ENCODE results near the gene IQSEC1. TPM values are rescaled to one million over a fixed set of nuclear protein-coding genes. Genes with fewer than 3 reads are reported as not detected.

IQSEC1 gene
- total RNA-seq, 1 experiment from 2014 or later, result 13.0 TPM

DNA sequence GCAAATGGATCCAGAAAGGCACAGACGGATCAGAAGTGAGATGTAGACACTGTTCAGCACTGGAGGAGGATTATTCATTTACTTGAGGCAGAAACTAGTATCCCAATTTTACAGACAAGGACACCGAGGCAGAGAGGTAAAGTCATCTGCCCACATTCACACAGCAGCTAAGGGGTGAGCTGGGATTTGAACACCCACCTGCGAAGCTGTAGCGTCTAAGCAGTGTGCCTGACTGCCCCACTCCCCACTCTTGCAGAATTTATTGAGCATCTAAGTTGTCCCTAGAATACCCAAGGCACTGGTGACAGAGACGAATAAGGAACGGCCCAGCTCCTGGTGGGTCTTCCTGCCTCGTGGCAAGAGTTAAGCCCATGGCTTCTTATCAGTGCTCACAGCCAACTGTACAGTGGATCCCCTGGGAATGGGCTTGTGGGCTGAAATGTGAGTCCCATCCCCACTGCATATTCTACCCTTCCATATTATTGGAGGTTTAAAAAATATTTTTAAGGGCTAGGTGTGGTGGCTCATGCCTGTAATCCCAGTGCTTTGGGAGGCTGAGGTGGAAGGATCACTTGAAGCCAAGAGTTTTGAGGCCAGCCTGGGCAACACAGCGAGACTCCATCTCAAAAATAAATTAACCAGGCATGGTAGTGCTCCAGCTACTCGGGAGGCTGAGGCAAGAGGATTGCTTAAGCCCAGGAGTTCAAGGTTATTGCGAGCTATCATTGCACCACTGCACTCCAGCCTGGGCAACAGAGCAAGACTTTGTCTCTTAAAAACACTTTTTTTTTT lies 77.6 kb downstream of the IQSEC1 start:
- H3K36me3 ChIP-seq (ENCODE audit: insufficient read depth, low read length, poor library complexity, severe bottlenecking), result no peaks in the 10 kb centered on the region
- BruUV-seq (replicated peaks), result no TSS peak
- POLR2A ChIA-PET (ENCODE audit: low non-redundant PET), result no interaction called here
- H3K4me3 ChIP-seq (ENCODE audit: low read depth, low read length, poor library complexity, severe bottlenecking), result peak overlapping the region; percentile 61
- intact Hi-C loops (cut with micrococcal nuclease; ENCODE audit: unreplicated experiment), result no loop called here
- CTCF ChIA-PET, result interaction anchor here (2.0 kb wide), 1 partner anchor 11 kb away, joined by 10 read pairs; no protein-coding TSS in a partner anchor
- no peak overlapping the region for H3K27ac ChIP-seq (ENCODE audit: low read depth, low read length, poor library complexity, severe bottlenecking)
- H3K4me1 ChIP-seq (ENCODE audit: insufficient read depth, low read length, poor library complexity, severe bottlenecking), result no peaks in the 10 kb centered on the region
- H3K27me3 ChIP-seq (replicated peaks; ENCODE audit: insufficient read depth, low read depth, low read length, poor library complexity), result peaks cover 53% of the 10 kb centered on the region
- H3K9me3 ChIP-seq (ENCODE audit: low read depth, low read length, poor library complexity, severe bottlenecking), result no peaks in the 10 kb centered on the region
- TF ChIP-seq, protein P1, sequence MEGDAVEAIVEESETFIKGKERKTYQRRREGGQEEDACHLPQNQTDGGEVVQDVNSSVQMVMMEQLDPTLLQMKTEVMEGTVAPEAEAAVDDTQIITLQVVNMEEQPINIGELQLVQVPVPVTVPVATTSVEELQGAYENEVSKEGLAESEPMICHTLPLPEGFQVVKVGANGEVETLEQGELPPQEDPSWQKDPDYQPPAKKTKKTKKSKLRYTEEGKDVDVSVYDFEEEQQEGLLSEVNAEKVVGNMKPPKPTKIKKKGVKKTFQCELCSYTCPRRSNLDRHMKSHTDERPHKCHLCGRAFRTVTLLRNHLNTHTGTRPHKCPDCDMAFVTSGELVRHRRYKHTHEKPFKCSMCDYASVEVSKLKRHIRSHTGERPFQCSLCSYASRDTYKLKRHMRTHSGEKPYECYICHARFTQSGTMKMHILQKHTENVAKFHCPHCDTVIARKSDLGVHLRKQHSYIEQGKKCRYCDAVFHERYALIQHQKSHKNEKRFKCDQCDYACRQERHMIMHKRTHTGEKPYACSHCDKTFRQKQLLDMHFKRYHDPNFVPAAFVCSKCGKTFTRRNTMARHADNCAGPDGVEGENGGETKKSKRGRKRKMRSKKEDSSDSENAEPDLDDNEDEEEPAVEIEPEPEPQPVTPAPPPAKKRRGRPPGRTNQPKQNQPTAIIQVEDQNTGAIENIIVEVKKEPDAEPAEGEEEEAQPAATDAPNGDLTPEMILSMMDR (conservative IDR thresholded peaks at IDR 0.05; ENCODE audit: low read depth, low read length), result no peak
- TF ChIP-seq EZH2 (IDR thresholded peaks at IDR 0.05; ENCODE audit: borderline replicate concordance, low read depth, low read length, poor library complexity, severe bottlenecking), result no peak
- no peak for DNase-seq (ENCODE audit: low spot score)

DNA sequence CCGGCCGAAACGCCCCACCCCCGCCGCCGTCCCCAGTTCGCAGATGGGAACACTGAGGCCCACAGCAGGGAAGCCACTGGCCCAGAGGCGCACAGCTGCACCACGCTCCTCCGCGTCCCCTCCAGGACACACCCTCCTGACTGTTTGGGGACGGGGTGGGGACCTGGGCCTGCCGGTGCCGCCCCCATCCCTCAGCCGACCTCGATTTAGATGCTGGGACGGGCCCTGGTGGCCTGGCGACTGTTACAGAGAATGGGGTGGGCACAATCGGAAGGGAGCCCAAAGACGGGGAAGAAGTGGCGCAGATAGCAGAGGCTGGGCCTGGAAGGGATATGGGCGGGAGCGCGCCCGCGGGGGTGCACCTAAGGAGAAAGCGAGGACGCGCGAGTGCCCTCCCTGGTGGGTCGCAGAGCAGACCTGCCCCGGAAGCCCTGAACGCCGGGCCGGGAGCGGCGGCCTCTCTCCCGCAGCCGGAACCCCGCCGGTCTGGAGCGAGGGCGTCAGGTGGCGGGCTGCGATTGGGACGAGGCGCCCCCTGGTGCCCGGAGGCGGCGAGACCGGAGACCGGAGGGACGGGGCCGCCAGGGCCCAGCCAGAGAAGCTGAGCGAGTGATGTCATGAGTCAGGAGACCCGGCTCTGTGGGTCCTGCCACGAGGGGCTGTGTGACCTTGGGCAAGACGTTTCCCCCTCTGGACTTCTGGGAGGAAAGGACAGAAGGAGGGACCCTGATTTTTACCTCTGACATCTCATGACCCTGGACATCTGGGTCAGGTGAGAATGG lies 78.4 kb downstream of the IQSEC1 start:
- Histone ChIP-seq H3K9me3 (ENCODE audit: low read depth, low read length, poor library complexity, severe bottlenecking) (no peaks in the 10 kb centered on the region), H3K4me3 (ENCODE audit: low read depth, low read length, poor library complexity, severe bottlenecking) (peak overlapping the region; percentile 61), H3K4me1 (ENCODE audit: insufficient read depth, low read length, poor library complexity, severe bottlenecking) (no peaks in the 10 kb centered on the region), H3K27ac (ENCODE audit: low read depth, low read length, poor library complexity, severe bottlenecking) (no peak overlapping the region), H3K27me3 (replicated peaks; ENCODE audit: insufficient read depth, low read depth, low read length, poor library complexity) (peaks cover 57% of the 10 kb centered on the region), H3K36me3 (ENCODE audit: insufficient read depth, low read length, poor library complexity, severe bottlenecking) (no peaks in the 10 kb centered on the region)
- no peak for TF ChIP-seq EZH2 (IDR thresholded peaks at IDR 0.05; ENCODE audit: borderline replicate concordance, low read depth, low read length, poor library complexity, severe bottlenecking)
- TF ChIP-seq, protein P1 (conservative IDR thresholded peaks at IDR 0.05; ENCODE audit: low read depth, low read length), result peak; percentile 95
- intact Hi-C loops (cut with micrococcal nuclease; ENCODE audit: unreplicated experiment), result no loop called here
- CTCF ChIA-PET, result interaction anchor here (2.0 kb wide), 1 partner anchor 11 kb away, joined by 10 read pairs; no protein-coding TSS in a partner anchor
- no TSS peak for BruUV-seq (replicated peaks)
- POLR2A ChIA-PET (ENCODE audit: low non-redundant PET), result no interaction called here
- peak; percentile 79 for DNase-seq (ENCODE audit: low spot score)

DNA sequence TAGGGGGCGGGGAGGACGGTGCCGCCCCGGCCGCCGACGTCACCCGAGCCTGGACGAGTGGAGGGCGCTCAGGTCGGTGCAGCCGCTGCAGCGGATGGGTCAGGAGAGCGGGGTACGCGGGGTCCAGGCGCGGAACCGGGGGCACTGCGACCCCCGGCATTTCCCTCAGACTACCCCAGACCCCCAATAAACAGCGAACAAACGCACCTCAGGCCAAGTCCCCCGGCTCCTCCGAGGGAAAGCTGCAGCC lies 78.9 kb downstream of the IQSEC1 start:
- no peak for DNase-seq (ENCODE audit: low spot score)
- TF ChIP-seq, protein P1 (conservative IDR thresholded peaks at IDR 0.05; ENCODE audit: low read depth, low read length), result no peak
- H3K4me1 ChIP-seq (ENCODE audit: insufficient read depth, low read length, poor library complexity, severe bottlenecking), result no peaks in the 10 kb centered on the region
- H3K36me3 ChIP-seq (ENCODE audit: insufficient read depth, low read length, poor library complexity, severe bottlenecking), result no peaks in the 10 kb centered on the region
- POLR2A ChIA-PET (ENCODE audit: low non-redundant PET), result no interaction called here
- no peaks in the 10 kb centered on the region for H3K9me3 ChIP-seq (ENCODE audit: low read depth, low read length, poor library complexity, severe bottlenecking)
- H3K27ac ChIP-seq (ENCODE audit: low read depth, low read length, poor library complexity, severe bottlenecking), result no peak overlapping the region
- CTCF ChIA-PET, result interaction anchor here (2.0 kb wide), 1 partner anchor 10 kb away, joined by 10 read pairs; no protein-coding TSS in a partner anchor
- peak overlapping the region; percentile 61 for H3K4me3 ChIP-seq (ENCODE audit: low read depth, low read length, poor library complexity, severe bottlenecking)
- peaks cover 60% of the 10 kb centered on the region for H3K27me3 ChIP-seq (replicated peaks; ENCODE audit: insufficient read depth, low read depth, low read length, poor library complexity)
- intact Hi-C loops (cut with micrococcal nuclease; ENCODE audit: unreplicated experiment), result no loop called here
- no TSS peak for BruUV-seq (replicated peaks)

Data from A673 (cell line).